ENCODE results near the gene TNIP1. TPM values are rescaled to one million over a fixed set of nuclear protein-coding genes. Genes with fewer than 3 reads are reported as not detected.

TNIP1 gene
- total RNA-seq, 4 donors from 2014 or later = 91.4 to 136 (median 114) TPM

GRCh38 chr5:150999704-151000442 is 81.0 kb downstream of the TNIP1 start:
- H3K4me3 ChIP-seq = no peak overlapping the region
- no peaks in the 10 kb centered on the region for H3K27me3 ChIP-seq
- H3K36me3 ChIP-seq = no peaks in the 10 kb centered on the region
- TF ChIP-seq POLR2AphosphoS5 (IDR thresholded peaks at IDR 0.05) (peak in 1 of 2 donors; percentile 24), POLR2A (IDR thresholded peaks at IDR 0.05; ENCODE audit: low read depth) (no peak)
- H3K4me1 ChIP-seq = peaks cover 26 to 45% (median 40%) of the 10 kb centered on the region in 4 donors
- H3K9me3 ChIP-seq = no peaks in the 10 kb centered on the region
- 25% methylated on average over 7 of the region's 7 CpGs for WGBS
- DNase-seq (ENCODE audit: extremely low spot score) = no peak
- H3K27ac ChIP-seq (replicated peaks in 1 of 4) = peak overlapping the region in 3 of 4 donors; percentile 12 to 58 (median 41)
- intact Hi-C loops (cut with DNase I) = loop anchor here (10.0 kb wide), 1 partner anchor 215 kb away; no protein-coding TSS in a partner anchor

GRCh38 chr5:150993826-150994412 is 86.9 kb downstream of the TNIP1 start:
- intact Hi-C loops (cut with DNase I) = no loop called here
- WGBS = 71% methylated on average over 1 of the region's 1 CpG
- Histone ChIP-seq H3K4me3 (no peak overlapping the region), H3K27me3 (no peaks in the 10 kb centered on the region), H3K9me3 (no peaks in the 10 kb centered on the region), H3K27ac (replicated peaks in 1 of 4) (no peak overlapping the region), H3K4me1 (no peaks in the 10 kb centered on the region), H3K36me3 (no peaks in the 10 kb centered on the region)
- DNase-seq (ENCODE audit: extremely low spot score) = no peak
- TF ChIP-seq POLR2AphosphoS5 (IDR thresholded peaks at IDR 0.05) (no peak), EP300 (IDR thresholded peaks at IDR 0.05) (no peak), CTCF (IDR thresholded peaks at IDR 0.05) (no peak), POLR2A (IDR thresholded peaks at IDR 0.05; ENCODE audit: low read depth) (no peak)

GRCh38 chr5:150993422-150993821 is 87.4 kb downstream of the TNIP1 start:
- intact Hi-C loops (cut with DNase I) = no loop called here
- no peak for DNase-seq (ENCODE audit: extremely low spot score)
- Histone ChIP-seq H3K4me3 (no peak overlapping the region), H3K27me3 (no peaks in the 10 kb centered on the region), H3K36me3 (no peaks in the 10 kb centered on the region), H3K27ac (replicated peaks in 1 of 4) (no peak overlapping the region), H3K4me1 (no peaks in the 10 kb centered on the region), H3K9me3 (no peaks in the 10 kb centered on the region)
- WGBS = 94% methylated on average over 2 of the region's 2 CpGs
- TF ChIP-seq POLR2AphosphoS5 (IDR thresholded peaks at IDR 0.05) (no peak), EP300 (IDR thresholded peaks at IDR 0.05) (no peak), CTCF (IDR thresholded peaks at IDR 0.05) (no peak), POLR2A (IDR thresholded peaks at IDR 0.05; ENCODE audit: low read depth) (no peak)

GRCh38 chr5:150992705-150993104 is 88.1 kb downstream of the TNIP1 start:
- Histone ChIP-seq H3K4me1 (no peaks in the 10 kb centered on the region), H3K4me3 (no peak overlapping the region), H3K27ac (replicated peaks in 1 of 4) (no peak overlapping the region), H3K9me3 (no peaks in the 10 kb centered on the region), H3K36me3 (no peaks in the 10 kb centered on the region), H3K27me3 (no peaks in the 10 kb centered on the region)
- 96% methylated on average over 6 of the region's 6 CpGs for WGBS
- no peak for DNase-seq (ENCODE audit: extremely low spot score)
- intact Hi-C loops (cut with DNase I) = no loop called here
- no peak for TF ChIP-seq POLR2AphosphoS5 (IDR thresholded peaks at IDR 0.05)
- no peak for TF ChIP-seq CTCF (IDR thresholded peaks at IDR 0.05)
- TF ChIP-seq EP300 (IDR thresholded peaks at IDR 0.05) = no peak
- TF ChIP-seq POLR2A (IDR thresholded peaks at IDR 0.05; ENCODE audit: low read depth) = no peak

- DNase-seq (ENCODE audit: extremely low spot score) = no peak
- H3K27me3 ChIP-seq = no peaks in the 10 kb centered on the region
- no peaks in the 10 kb centered on the region for H3K36me3 ChIP-seq
- H3K4me3 ChIP-seq = no peak overlapping the region
- WGBS = 62% methylated on average over 3 of the region's 3 CpGs
- TF ChIP-seq POLR2A (IDR thresholded peaks at IDR 0.05; ENCODE audit: low read depth) (no peak), EP300 (IDR thresholded peaks at IDR 0.05) (no peak), POLR2AphosphoS5 (IDR thresholded peaks at IDR 0.05) (no peak), CTCF (IDR thresholded peaks at IDR 0.05) (no peak)
- intact Hi-C loops (cut with DNase I) = no loop called here
- no peaks in the 10 kb centered on the region for H3K4me1 ChIP-seq
- no peaks in the 10 kb centered on the region for H3K9me3 ChIP-seq
- H3K27ac ChIP-seq (replicated peaks in 1 of 4) = no peak overlapping the region
These were observed 91.1 kb downstream of the TNIP1 start for GRCh38 chr5:150989695-150990094.

Measured in esophagus muscularis mucosa (tissue), 4 donors.